ENCODE results near the gene AICDA.

Gene AICDA

GRCh38 chr12:8554451-8555195 lies 58.0 kb downstream of the AICDA start:
- H3K4me3 Mint-ChIP-seq = no peak overlapping the region
- H3K4me1 Mint-ChIP-seq = no peaks in the 10 kb centered on the region
- H3K27ac Mint-ChIP-seq = no peak overlapping the region
- no peaks in the 10 kb centered on the region for H3K9me3 Mint-ChIP-seq
- H3K27me3 Mint-ChIP-seq = no peaks in the 10 kb centered on the region
- ATAC-seq (no peak), DNase-seq (no peak)
- H3K36me3 Mint-ChIP-seq (ENCODE audit: low read depth) = no peaks in the 10 kb centered on the region

DNA sequence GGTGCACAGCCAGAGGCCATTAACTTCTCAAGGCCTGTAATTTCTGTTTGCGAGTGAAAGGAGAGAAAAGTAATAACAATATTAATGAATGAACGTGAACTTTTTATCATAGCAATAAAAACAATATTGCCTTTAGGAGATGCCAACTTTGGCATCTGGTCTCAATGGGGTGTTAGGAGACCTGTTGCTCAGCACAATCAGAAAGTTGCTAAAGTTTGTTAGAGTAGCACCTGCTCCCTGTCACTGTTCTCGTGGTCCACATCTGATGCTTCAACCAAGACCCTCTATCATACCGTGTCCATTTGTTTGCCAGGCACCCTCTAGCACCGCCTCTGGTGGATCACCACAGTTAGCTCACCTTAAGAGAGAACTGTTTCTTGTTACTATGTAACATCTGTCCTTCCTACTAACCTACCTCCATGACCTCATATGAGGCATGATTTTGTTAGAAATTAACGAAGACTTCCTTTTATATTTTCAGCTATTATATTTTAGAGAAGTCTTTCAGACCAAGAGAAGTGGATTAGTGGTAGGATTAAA lies 59.5 kb downstream of the AICDA start:
- H3K36me3 Mint-ChIP-seq (ENCODE audit: low read depth) = no peaks in the 10 kb centered on the region
- no peak overlapping the region for H3K4me3 Mint-ChIP-seq
- H3K27ac Mint-ChIP-seq = no peak overlapping the region
- H3K9me3 Mint-ChIP-seq = no peaks in the 10 kb centered on the region
- ATAC-seq (no peak), DNase-seq (no peak)
- no peaks in the 10 kb centered on the region for H3K4me1 Mint-ChIP-seq
- H3K27me3 Mint-ChIP-seq = no peaks in the 10 kb centered on the region

Measured in activated naive CD8-positive, alpha-beta T cell treated with anti-CD3 and anti-CD28 coated beads, Interleukin-2, amount 50 U/mL, for 24 hours (primary cell).